HG03565 (cell line): Measurements from ENCODE around the gene SLC25A1.

Source experiments
- ATAC-seq: cut with Tn5 transposase; IDR thresholded peaks from one replicate; pipeline ENCODE4 v1.9.1; 2021; ENCODE audit warnings: mild to moderate bottlenecking, moderate library complexity; ENCODE audit not compliant: unreplicated experiment

SLC25A1 gene

DNA sequence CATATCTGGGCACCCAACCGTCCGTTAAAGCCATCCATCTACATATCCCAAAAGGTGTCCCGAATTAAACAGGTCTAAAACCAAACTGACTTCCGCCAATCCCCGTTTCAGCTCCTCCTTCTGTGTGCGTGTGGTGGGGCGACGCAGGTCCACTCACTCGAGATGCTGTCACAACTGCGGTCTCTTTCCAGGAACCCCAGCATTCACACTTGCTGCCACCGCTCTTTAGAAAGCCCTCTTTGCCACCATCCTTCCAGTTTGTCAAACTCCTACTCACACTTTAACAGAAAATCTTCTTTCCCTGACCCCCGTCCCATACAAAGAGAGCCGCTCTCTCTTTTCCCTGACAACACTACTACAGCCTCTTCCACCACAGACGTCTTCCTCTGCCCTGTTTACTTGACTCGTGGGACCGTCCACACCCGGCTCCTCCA lies 34.6 kb downstream of the SLC25A1 start:
- no peak for ATAC-seq

GRCh38 chr22:19143212-19143611 lies 35.3 kb downstream of the SLC25A1 start:
- no peak for ATAC-seq

DNA sequence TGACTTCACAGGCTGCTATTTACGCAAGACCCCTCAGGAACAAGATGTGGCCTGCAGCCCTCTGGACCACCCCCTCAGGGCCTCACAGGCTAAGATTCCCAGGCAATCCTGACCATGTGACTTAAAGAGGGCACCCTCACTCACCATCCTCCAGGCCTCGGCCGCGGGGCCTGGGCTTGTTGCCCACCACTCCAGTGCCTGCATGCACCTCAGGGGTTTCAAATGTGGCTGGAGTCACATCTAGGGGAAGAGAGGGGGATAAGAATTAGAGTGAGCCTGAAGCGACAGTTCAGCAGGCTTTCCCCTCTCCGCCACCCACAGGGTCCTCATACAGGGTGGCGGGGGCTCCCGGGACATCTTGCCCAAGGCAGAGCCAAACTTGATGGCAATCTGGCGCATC lies 36.1 kb downstream of the SLC25A1 start:
- no peak for ATAC-seq

- no peak for ATAC-seq
These were observed 38.6 kb downstream of the SLC25A1 start for GRCh38 chr22:19139974-19140373.

- ATAC-seq: no peak
These were observed 39.6 kb downstream of the SLC25A1 start for GRCh38 chr22:19139001-19139356.

DNA sequence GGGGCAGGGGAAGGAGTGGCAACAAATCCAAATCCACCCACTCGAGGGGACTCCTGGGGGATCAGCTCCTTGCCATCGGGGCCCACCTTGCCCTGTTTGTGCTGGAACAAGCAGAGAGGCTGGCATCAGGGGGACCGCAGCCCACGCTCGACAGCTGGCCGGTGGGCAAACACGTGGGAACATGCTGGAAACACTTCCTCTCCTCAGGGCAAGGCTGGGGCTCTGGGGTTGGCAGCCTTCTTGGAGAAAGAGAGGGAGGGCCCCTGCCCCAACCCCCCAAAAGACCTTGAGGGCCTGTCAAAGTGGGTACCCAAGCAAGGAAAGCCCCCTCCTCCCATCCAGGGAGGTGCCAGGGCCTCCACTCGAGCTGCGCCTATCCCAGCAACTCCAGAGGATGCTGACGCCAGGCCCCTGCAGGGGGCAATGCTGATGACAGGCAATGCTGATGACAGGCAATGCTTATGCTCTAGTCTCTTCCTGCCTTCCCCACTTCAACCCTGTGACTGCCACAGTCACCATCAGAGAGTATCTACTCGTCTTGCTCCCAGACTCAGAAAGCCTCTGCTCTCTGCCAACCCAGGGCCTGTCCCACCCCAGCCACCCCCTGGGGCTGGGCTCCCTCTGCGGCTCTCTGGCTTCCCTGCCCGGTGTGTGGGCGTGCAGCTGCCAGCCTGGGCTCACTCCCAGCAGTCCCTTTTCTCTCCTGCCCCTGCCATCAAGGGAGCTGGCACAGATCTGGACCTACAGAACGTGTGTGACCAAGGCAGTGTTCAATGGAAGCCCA lies 40.1 kb downstream of the SLC25A1 start:
- ATAC-seq: no peak

- no peak for ATAC-seq
These were observed 40.9 kb downstream of the SLC25A1 start for GRCh38 chr22:19137384-19138216.

DNA sequence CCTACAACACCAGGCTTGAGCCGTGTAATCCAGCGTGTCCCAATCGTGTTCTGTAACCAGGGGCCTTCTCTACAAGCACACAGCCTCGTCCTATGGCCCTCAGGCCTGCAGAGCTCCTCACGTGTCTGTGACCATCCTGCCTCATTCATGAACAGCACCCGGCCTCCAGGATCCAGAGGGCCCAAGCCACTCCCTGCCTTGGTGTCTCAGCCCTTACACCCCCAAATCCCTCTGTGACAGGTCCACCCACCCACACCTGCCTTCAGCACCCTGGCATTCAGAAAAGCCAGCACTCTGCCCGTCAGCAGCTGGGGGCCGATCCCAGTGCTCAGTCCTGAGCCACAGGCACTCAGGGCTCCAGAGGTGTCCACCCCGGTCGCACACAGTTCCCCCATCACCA lies 41.6 kb downstream of the SLC25A1 start:
- no peak for ATAC-seq

- no peak for ATAC-seq
These were observed 43.7 kb downstream of the SLC25A1 start for GRCh38 chr22:19134874-19135273.

DNA sequence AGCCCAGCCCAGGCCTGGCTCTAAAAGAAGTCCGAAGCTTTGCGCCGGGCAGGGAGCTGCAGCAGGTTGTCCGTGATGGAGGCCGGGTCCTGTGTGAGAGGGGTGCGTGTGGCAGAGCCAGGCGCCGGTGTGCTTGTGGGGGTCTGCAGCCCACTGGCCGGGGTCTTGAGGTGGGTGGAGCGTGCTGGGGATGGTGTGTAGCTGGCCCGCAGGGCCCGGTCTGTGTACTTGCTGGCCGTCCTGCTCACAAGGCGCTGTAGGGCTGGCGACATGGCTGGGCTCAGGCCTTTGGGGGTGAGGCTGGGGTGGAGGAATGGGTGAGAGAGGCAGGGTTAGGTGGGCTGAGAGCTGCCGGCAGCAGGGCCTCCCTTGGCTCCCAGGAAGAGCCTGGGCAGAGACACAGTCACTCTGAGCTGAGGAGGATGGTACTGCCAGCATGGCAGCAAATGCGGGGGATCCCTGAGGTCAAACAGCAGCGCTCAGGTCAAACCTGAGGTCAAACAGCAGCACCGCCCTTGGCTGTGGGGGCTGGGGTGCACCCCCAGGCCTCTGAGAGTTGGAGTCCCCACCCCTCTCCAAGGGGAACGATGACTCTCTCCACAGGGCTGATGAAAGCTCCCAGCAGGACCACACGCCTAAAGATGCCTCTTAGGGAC lies 44.2 kb downstream of the SLC25A1 start:
- no peak for ATAC-seq

DNA sequence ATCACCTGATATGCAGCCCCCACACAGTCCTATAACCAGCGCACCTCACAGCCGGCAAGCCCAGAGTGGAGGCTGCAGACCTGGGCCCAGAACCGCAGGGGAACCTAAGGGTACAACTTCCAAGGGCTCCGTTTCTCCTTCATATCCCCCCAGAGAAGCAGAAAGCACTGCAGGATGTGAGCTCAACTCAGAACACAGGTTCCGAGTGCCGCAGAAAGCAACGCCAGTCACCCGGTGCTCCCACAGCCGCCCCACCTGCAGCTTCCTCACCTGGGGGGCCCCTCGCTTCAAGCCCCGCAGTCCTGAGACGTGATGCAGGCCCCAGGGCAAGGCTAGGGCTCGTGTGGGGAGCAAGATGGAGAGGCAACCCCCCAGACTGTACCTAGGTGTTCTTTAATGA lies 45.0 kb downstream of the SLC25A1 start:
- no peak for ATAC-seq

DNA sequence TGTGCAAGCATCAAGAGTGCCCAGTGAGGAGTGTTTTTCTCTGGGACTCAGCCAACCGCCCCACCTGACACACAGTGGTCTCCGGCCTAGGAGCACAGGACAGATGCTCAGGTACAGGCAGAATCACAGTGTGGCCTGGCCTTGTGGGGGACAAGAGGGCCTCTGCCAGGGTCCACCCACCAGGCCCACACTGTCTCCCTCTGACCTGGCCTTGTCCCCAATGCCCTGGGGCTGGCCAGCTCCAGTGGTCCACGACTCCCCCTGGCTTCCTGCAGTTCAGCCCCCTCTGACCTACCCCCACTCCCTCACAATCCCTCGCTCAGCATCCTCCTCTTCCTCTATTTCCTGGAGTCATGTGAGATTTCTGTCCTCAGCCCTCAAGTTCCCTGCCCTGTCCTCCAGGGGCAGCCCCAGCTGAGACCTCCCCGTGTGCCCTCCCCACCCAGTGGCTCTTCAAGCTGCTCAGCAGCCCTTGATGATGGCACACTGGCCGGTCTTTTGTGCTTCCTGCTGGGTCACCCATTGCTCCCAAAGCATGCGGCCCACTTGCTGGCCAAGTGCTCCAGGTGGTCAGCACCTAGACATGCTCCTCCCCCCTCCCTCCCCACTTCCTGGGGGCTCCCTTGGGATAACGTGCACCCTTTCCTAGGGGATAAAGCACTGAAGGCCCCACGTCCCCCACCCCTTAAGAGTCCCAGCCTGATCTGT lies 45.7 kb downstream of the SLC25A1 start:
- no peak for ATAC-seq

- ATAC-seq: no peak
These were observed 46.4 kb downstream of the SLC25A1 start for GRCh38 chr22:19132153-19132552.

DNA sequence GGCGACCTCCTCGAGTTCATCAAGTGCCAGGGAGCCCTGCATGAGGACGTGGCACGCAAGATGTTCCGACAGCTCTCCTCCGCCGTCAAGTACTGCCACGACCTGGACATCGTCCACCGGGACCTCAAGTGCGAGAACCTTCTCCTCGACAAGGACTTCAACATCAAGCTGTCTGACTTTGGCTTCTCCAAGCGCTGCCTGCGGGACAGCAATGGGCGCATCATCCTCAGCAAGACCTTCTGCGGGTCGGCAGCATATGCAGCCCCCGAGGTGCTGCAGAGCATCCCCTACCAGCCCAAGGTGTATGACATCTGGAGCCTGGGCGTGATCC lies 46.9 kb downstream of the SLC25A1 start:
- ATAC-seq: no peak

GRCh38 chr22:19130959-19131684 lies 47.4 kb downstream of the SLC25A1 start, which contains the start of gene TSSK2:
TSSK2 (plus strand) TSS chr22:19131308; CDS start chr22:19131400, 92 bp downstream.
- no peak for ATAC-seq

GRCh38 chr22:19129871-19130270 lies 48.7 kb downstream of the SLC25A1 start:
- ATAC-seq: no peak

- no peak for ATAC-seq
These were observed 49.4 kb downstream of the SLC25A1 start for GRCh38 chr22:19128946-19129727.

GRCh38 chr22:19128009-19128401 lies 50.5 kb downstream of the SLC25A1 start:
- no peak for ATAC-seq

DNA sequence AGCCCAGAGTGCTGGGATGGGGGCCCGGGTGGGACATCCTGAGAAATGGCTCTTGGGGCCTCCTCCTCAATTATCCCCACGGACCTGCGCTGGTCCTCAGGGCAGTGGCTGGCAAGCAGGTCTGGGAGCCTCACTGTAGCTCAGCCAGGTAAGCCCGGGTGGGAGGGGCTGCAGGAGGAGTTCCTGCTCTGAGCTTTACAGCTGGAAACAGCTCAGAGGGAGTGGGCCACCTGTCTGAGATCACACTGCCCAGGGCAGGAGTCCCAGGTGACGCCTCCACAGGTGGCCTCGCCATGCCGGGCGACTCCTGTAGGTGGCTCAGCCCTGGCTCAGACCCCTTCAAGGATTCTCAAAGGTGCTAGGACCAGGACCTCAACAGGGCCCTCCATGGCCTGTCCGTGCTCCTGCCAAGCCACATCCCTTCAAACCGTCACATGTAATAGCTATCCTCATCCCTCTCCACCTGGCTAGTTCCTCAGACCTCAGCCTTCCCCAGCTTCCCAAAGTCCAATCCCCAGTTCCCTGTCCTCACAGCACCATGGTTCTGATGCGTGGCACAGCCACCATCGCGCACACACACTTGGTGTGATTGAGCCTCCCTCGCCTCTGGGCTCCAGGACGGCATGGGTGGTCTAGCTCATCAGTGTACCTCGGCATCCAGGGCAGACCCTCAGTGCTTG lies 51.1 kb downstream of the SLC25A1 start:
- ATAC-seq: no peak
